Adrenal gland (tissue), 5 donors: ENCODE measurements around the gene ABCG1.

ENCODE experiments used
- POLR2A ChIP-seq, 2 donors: fragments of 450-650 bp; IDR thresholded peaks; one replicate each; pipeline ENCODE4 v1.6.1; 2017; ENCODE audit warnings: antibody characterized with exemption in 2 of 2, mild to moderate bottlenecking in 2 of 2, moderate library complexity in 1 of 2
- TF ChIP-seq, protein P1 (sequence below), 6 experiments: fragments of 450-650 bp in 4 of 6; fragments of 200-600 bp in 2 of 6; sonication (generic) in 1 of 6; IDR thresholded peaks; 1 replicate in 5 of 6; 2 replicates in 1 of 6; pipeline versions ENCODE4 v1.5.1 to v1.8.0; 2016 to 2021; ENCODE audit warnings: antibody characterized with exemption in 6 of 6, mild to moderate bottlenecking in 2 of 6, moderate library complexity in 1 of 6
- donor health status: DM: no; HTN: no; CAD: no.

DNA sequence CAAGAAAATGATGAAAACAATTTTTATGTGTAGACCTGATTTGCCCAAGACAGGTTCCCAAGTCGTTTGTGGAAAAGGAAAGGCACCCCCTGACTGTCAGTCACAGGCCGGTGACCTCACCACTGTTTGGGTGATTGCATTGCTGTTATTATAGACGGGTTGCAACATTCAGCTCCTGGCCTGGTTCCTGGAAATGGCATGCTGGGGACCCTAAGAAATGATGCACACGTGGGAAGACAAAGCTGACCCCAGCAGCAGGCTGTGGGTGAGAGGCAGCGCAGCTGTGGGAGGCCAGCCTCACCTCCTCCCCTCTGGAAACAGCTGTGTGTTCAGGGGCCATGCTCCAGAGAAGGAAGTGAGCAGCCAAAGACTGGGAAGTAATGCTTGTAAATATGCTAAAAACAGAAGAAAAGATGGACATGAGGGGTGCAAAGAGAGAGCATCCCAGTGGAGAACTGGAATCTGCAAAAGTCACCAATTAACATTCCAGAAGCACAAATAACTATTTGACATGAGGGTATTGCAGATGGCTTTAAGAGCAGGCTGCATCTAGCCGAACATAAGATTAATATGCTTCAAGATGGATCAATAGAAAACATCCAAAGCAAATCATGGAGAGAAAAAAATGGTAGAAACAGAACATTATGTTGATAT lies 23.4 kb upstream of the ABCG1 start:
- TF ChIP-seq, protein P1, sequence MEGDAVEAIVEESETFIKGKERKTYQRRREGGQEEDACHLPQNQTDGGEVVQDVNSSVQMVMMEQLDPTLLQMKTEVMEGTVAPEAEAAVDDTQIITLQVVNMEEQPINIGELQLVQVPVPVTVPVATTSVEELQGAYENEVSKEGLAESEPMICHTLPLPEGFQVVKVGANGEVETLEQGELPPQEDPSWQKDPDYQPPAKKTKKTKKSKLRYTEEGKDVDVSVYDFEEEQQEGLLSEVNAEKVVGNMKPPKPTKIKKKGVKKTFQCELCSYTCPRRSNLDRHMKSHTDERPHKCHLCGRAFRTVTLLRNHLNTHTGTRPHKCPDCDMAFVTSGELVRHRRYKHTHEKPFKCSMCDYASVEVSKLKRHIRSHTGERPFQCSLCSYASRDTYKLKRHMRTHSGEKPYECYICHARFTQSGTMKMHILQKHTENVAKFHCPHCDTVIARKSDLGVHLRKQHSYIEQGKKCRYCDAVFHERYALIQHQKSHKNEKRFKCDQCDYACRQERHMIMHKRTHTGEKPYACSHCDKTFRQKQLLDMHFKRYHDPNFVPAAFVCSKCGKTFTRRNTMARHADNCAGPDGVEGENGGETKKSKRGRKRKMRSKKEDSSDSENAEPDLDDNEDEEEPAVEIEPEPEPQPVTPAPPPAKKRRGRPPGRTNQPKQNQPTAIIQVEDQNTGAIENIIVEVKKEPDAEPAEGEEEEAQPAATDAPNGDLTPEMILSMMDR (IDR thresholded peaks at IDR 0.05): no peak
- no peak for TF ChIP-seq POLR2A (IDR thresholded peaks at IDR 0.05)
